Measurements from ENCODE around the gene IPO13.

DNA sequence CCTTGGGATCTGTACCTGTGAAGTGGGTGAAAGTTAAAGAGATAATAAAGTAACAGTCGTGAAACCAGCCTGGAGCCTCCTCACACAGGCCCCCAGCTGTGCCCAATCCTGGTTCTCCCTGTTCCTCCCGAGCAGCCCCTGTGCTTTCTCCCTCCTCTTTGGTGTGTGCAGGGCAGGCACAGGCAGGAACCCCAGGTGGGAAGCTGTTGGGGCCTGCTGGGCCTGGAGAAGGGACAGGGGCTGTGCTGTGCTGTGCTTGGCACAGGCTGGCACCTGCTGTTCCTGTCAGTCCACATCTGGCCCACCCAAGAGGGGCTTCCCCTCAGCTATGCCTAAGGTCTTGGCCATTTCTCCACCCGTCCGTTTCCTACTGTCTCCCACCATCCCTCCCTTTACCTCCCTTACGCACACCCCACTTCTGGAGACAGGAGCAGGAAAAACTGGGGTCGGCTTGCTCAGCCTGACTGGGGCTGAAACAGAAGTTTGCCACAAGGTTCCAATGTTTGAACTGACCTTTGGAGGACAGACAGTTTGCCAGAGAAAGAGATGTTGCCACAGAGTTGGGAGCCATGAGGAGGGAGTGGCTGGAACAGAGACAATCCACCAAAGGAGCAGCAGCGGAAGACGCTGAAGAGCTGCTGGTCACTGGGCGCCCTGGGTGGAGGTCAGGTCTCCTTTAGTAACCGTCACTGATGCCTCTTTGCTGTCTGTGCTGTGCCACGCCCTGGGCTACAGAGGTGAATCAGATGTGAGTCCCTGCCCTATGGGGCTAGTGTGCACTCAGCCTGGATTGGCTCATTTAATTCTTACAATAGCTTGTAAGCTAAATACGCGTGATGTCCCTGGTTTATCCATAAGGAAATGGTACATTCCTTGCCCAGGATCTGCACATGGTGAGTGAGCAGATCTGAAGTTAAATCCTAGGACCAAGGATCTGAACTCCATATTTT is 31.9 kb upstream of the IPO13 start:
- TF ChIP-seq, protein P1, sequence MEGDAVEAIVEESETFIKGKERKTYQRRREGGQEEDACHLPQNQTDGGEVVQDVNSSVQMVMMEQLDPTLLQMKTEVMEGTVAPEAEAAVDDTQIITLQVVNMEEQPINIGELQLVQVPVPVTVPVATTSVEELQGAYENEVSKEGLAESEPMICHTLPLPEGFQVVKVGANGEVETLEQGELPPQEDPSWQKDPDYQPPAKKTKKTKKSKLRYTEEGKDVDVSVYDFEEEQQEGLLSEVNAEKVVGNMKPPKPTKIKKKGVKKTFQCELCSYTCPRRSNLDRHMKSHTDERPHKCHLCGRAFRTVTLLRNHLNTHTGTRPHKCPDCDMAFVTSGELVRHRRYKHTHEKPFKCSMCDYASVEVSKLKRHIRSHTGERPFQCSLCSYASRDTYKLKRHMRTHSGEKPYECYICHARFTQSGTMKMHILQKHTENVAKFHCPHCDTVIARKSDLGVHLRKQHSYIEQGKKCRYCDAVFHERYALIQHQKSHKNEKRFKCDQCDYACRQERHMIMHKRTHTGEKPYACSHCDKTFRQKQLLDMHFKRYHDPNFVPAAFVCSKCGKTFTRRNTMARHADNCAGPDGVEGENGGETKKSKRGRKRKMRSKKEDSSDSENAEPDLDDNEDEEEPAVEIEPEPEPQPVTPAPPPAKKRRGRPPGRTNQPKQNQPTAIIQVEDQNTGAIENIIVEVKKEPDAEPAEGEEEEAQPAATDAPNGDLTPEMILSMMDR (conservative IDR thresholded peaks at IDR 0.05): no peak
- no peak for TF ChIP-seq ZFX (IDR thresholded peaks at IDR 0.05)

Data from C4-2B (cell line).